ENCODE data around the gene DNAAF5.
A peak's percentile ranks its signal among the peaks of the same experiment; 100 is the strongest.

DNAAF5 gene

DNA sequence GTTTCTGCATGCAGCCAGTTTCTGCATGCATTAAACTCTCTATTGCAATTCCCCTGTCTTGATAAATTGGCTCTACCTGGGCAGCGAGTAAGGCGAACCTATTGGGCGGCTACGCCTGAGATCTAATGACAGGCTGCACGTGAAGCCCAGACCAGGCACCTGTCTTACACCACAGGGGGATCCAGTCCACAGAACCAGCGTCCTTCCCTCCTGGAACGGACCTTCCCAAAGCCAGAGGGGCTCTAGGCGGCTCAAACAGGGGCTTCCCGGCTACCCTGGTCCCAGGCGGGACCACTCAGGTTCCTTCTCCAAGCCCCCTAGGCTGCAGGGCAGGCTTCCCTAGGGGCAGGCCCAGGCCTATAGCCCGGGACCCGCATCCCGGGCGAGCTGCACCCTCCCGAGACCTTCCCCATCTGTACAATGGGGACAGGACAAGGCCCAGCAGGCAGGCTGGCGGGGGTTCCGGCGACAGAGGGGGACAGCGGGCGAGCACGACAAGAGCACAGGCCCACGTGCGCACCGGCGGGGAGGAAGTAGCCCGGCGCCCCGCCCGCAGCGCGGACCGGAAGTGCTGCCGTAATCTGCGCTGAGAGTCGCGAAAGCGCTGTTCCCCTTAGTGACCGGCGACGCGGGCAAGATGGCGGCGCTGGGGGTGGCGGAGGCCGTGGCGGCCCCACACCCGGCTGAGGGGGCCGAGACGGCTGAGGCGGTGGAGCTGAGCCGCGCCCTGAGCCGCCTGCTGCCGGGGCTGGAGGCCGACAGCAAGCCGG lies at the start of gene DNAAF5:
Gene DNAAF5, plus strand, starts transcription at position 616 of the 770 bp plus-strand sequence. Its CDS starts 22 bp downstream, at position 638.
- H3K9ac ChIP-seq: peak within 1 kb of the TSS; percentile 85 to 95 (median 88)
- no peak for TF ChIP-seq Cebpa-rat (IDR thresholded peaks at IDR 0.05)
- H3K27ac ChIP-seq: peak within 1 kb of the TSS; percentile 55 to 94 (median 86)
- H4K20me1 ChIP-seq: peaks cover 0 to 36% (median 13%) of the 10 kb centered on the region in 11 experiments; a peak in 16 of 22 replicates
- H3K4me3 ChIP-seq: peak within 1 kb of the TSS; percentile 88 to 100 (median 96)
- H3K9me3 ChIP-seq (replicated peaks in 1 of 11): peaks cover 19 to 49% (median 41%) of the 10 kb centered on the region in 11 experiments; a peak in 21 of 22 replicates
- peaks cover 19 to 59% (median 53%) of the 10 kb centered on the region in 11 experiments; a peak in 21 of 22 replicates for H3K36me3 ChIP-seq
- peak within 1 kb of the TSS; percentile 85 to 98 (median 96) for H3K4me2 ChIP-seq
- no peaks in the 10 kb centered on the region; a peak in 1 of 22 replicates for H3K27me3 ChIP-seq
- peaks cover 24 to 44% (median 35%) of the 10 kb centered on the region in 10 experiments for H3K4me1 ChIP-seq

DNA sequence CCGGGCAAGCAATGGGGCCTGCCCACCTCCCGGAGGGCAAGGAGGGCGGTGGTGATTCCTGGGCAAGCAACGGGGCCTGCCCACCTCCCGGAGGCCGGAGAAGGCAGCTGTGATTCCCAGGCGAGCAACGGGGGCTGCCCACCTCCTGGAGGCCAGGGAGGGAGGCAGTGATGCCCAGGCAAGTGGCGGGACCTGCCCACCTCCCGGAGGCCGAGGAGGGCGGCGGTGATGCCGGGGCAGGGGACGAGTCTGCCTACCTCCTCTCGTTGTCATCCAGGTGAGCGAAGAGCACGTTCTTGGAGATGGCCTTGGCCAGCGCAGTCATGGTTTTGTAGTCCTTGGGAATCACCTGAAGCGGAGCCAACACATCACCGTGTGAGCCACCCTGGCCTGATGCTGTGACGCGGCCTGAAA lies 49.5 kb upstream of the DNAAF5 start:
- Histone ChIP-seq H3K9me3 (replicated peaks in 1 of 11) (peaks cover 19 to 34% (median 24%) of the 10 kb centered on the region in 11 experiments), H3K4me3 (no peak overlapping the region), H3K36me3 (peaks cover 0 to 32% (median 10%) of the 10 kb centered on the region in 11 experiments; a peak in 16 of 22 replicates), H3K4me2 (peak overlapping the region; percentile 31 to 81 (median 60); a peak in 19 of 22 replicates), H3K27me3 (no peaks in the 10 kb centered on the region), H4K20me1 (no peaks in the 10 kb centered on the region; a peak in 1 of 22 replicates), H3K9ac (peak overlapping the region in 2 of 11 experiments; percentile 11 to 24; a peak in 1 of 22 replicates), H3K4me1 (peaks cover 6 to 25% (median 12%) of the 10 kb centered on the region in 10 experiments; a peak in 18 of 20 replicates), H3K27ac (no peak overlapping the region)
- no peak for TF ChIP-seq Cebpa-rat (IDR thresholded peaks at IDR 0.05)

DNA sequence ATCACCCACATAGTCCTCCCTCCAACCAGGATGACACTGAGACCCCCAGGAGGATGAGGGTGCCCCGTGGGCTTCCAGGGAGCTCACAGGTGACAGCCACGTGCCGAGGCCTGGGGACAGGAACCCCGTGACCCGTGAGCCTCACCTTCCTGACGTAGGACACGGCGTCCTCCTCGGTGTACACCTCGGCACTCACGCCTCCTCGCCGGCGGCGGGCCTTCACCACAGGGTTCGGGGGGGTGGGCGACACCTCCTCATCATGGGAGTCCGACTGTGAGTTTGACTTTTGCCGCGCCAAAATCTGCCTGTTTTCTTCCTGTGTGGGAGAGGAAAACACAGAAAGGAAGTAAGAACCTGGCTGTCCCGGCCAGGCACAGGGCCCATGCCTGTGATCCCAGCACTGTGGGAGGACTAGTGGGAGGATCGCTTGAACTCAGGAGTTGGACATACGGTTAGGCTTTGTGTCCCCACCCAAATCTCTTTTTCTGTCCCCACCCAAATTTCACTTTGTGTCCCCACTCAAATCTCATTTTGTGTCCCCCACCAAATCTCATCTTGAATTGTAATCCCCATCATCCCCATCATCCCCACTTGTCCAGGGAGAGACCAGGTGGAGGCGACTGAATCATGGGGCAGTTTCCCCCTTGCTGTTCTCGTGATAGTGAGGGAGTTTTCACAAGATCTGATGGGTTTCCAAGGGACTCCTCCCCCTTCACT lies 45.9 kb upstream of the DNAAF5 start:
- peaks cover 6 to 19% (median 12%) of the 10 kb centered on the region in 10 experiments; a peak in 18 of 20 replicates for H3K4me1 ChIP-seq
- no peak overlapping the region for H3K4me2 ChIP-seq
- H3K4me3 ChIP-seq: no peak overlapping the region
- TF ChIP-seq Cebpa-rat (IDR thresholded peaks at IDR 0.05): no peak
- peaks cover 6 to 51% (median 30%) of the 10 kb centered on the region in 11 experiments; a peak in 18 of 22 replicates for H3K36me3 ChIP-seq
- H3K27ac ChIP-seq: no peak overlapping the region
- H3K9me3 ChIP-seq (replicated peaks in 1 of 11): peaks cover 48 to 62% (median 55%) of the 10 kb centered on the region in 11 experiments
- no peak overlapping the region for H3K9ac ChIP-seq
- H3K27me3 ChIP-seq: no peaks in the 10 kb centered on the region
- H4K20me1 ChIP-seq: no peaks in the 10 kb centered on the region

DNA sequence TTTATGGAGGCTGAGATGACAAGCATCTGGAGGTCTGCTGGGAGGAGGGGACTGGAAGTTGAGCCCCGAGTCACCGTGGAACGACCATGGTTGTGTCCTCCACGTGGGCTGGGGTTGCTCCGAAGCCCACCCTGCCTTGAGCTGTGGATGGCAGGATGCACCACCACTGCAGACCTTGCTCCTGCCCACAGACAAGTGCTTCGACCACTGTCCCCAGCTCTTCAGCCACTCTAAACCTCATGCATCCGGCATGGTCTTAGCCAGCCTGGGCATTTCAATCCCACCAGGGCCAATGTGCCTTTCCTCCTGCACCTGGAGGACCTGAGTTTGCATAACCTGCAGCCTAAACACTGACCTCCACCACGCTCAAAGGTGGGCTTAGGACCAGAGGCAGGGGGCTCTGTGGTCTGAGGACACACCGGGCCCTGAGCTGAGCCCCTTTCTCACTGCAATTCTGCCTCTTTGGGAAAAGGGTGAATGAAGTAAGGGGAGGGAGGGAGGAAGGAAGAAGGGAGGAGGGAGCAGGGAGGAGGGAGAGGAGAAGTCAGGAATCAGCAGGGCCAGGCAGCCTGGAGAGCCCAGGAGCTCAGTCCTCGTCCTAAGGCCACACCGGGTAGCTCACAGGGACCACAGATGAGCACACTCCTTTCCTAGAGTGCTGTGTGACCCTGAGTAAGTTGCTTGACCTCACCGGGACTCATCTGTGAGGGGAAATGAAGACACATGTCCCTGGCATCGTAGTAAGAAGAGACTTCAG lies 44.8 kb upstream of the DNAAF5 start:
- Histone ChIP-seq H4K20me1 (no peaks in the 10 kb centered on the region), H3K4me2 (no peak overlapping the region), H3K4me3 (no peak overlapping the region), H3K36me3 (peaks cover 6 to 61% (median 32%) of the 10 kb centered on the region in 11 experiments; a peak in 18 of 22 replicates), H3K9ac (no peak overlapping the region), H3K9me3 (replicated peaks in 1 of 11) (peaks cover 60 to 74% (median 66%) of the 10 kb centered on the region in 11 experiments), H3K4me1 (peaks cover 2 to 10% (median 4%) of the 10 kb centered on the region in 10 experiments; a peak in 18 of 20 replicates), H3K27ac (no peak overlapping the region), H3K27me3 (no peaks in the 10 kb centered on the region)
- TF ChIP-seq Cebpa-rat (IDR thresholded peaks at IDR 0.05): no peak

DNA sequence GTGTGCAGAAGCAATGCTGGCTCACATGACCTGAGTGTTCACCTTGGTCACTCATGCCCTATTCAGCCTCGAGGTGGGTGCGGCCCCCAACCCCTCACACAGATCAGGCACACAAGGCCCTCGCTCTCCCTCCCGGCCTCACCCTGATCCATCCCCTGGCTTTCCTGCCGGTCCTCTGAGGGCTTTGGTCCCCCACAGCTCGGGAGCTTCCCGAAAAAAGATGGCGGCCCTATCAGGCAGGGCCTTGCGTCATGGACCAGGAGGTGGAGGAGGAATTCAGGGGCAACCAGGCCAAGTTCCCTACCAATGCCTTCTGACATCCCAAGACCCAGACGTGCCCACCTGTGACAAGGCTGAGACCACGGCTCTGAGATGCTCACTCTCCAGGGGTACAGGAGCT lies 43.7 kb upstream of the DNAAF5 start:
- no peak for TF ChIP-seq Cebpa-rat (IDR thresholded peaks at IDR 0.05)
- Histone ChIP-seq H3K27me3 (no peaks in the 10 kb centered on the region), H4K20me1 (no peaks in the 10 kb centered on the region), H3K4me3 (no peak overlapping the region), H3K4me2 (no peak overlapping the region), H3K9me3 (replicated peaks in 1 of 11) (peaks cover 71 to 84% (median 77%) of the 10 kb centered on the region in 11 experiments), H3K36me3 (peaks cover 6 to 67% (median 31%) of the 10 kb centered on the region in 11 experiments; a peak in 18 of 22 replicates), H3K9ac (no peak overlapping the region), H3K4me1 (peaks cover 0 to 6% (median 0%) of the 10 kb centered on the region in 10 experiments; a peak in 1 of 20 replicates), H3K27ac (no peak overlapping the region)

DNA sequence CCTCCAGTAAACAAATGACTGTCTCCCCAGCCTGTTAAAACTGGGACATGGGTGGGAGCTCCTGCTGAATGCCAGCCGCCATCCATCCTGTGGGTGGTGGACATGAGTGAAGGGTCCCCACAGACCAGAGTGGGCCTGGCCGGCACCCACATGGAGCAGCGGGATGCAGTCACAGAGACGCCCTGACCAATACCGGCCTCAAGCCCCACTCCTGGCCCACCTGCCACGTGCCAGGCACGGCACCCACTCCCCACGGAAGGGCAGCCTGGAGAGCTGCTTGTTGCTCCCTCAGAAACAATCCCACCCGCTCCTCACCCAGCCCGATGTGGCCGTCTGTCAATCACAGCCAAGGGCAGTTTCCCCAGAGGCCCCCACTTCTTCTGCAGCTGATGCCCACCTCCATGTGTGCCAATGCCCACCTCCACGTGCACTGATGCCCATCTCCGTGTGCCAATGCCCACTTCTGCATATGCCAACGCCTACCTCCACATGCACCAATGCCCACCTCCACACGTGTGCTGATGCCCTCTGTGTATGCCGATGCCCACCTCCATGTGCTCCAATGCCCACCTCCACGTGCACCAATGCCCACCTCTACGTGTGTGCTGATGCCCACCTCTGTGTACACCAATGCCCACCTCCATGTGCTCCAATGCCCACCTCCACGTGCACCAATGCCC lies 42.8 kb upstream of the DNAAF5 start:
- Histone ChIP-seq H3K9me3 (replicated peaks in 1 of 11) (peaks cover 79 to 93% (median 86%) of the 10 kb centered on the region in 11 experiments), H3K9ac (no peak overlapping the region), H3K27ac (no peak overlapping the region), H3K36me3 (peaks cover 6 to 63% (median 38%) of the 10 kb centered on the region in 11 experiments; a peak in 18 of 22 replicates), H3K4me1 (no peaks in the 10 kb centered on the region), H4K20me1 (no peaks in the 10 kb centered on the region), H3K27me3 (no peaks in the 10 kb centered on the region), H3K4me2 (no peak overlapping the region), H3K4me3 (no peak overlapping the region)
- no peak for TF ChIP-seq Cebpa-rat (IDR thresholded peaks at IDR 0.05)

DNA sequence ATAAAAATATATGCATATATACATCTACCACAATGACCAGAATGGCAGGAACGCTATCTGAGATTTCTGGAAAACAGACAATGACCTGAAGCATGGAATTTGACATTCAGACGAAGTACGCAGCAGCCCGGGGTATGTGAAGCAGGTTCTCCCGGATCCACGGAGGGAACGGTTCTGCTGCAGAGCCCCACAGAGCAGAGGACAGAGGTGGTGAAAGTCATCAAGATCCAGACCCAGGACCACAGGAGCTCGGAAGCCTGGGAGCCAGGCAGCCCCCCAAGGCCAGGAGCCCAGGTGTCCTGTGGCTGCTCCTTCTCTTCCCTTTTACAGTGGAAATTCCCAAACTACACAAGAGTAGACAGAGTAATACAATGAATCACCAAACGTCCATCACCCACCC lies 42.1 kb upstream of the DNAAF5 start:
- no peak for TF ChIP-seq Cebpa-rat (IDR thresholded peaks at IDR 0.05)
- H3K4me3 ChIP-seq: no peak overlapping the region
- H3K4me1 ChIP-seq: 0 out of 20 replicates have a peak, but pooled peaks cover 0 to under 1% (median 0%) of the 10 kb centered on the region in 10 experiments
- no peak overlapping the region for H3K9ac ChIP-seq
- H3K4me2 ChIP-seq: no peak overlapping the region
- no peaks in the 10 kb centered on the region for H3K27me3 ChIP-seq
- peaks cover 87 to 97% (median 93%) of the 10 kb centered on the region in 11 experiments for H3K9me3 ChIP-seq (replicated peaks in 1 of 11)
- H3K36me3 ChIP-seq: peaks cover 6 to 65% (median 37%) of the 10 kb centered on the region in 11 experiments; a peak in 18 of 22 replicates
- H4K20me1 ChIP-seq: no peaks in the 10 kb centered on the region
- H3K27ac ChIP-seq: no peak overlapping the region

DNA sequence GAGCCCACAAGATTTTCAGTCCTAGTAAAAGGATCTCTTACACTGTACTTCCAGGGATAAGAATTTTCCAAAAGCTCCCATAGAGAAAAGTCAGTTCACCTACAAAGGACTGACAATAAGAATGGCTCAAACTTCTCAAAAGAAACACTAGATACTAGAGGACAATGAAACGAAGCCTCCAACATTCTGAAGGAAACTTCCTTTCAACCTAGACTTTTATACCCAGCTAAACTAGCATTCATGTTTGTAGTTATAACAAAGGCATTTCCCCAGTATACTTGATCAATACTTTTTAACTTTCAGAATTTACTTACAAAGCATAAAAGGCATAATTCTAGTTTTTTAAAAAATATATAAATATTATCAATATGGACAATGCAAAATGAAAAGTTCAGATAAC lies 41.0 kb upstream of the DNAAF5 start:
- Histone ChIP-seq H3K36me3 (peaks cover 4 to 54% (median 33%) of the 10 kb centered on the region in 11 experiments; a peak in 17 of 22 replicates), H3K4me2 (no peak overlapping the region), H3K27ac (no peak overlapping the region), H4K20me1 (no peaks in the 10 kb centered on the region), H3K9me3 (replicated peaks in 1 of 11) (peaks cover 84 to 96% (median 91%) of the 10 kb centered on the region in 11 experiments), H3K4me3 (no peak overlapping the region), H3K27me3 (no peaks in the 10 kb centered on the region), H3K4me1 (peaks cover 0 to 11% (median 8%) of the 10 kb centered on the region in 10 experiments; a peak in 16 of 20 replicates), H3K9ac (no peak overlapping the region)
- TF ChIP-seq Cebpa-rat (IDR thresholded peaks at IDR 0.05): no peak

Data from BLaER1 treated with 17β-estradiol and CSF1 and Interleukin-3, amounts not matched to agents 10 nM and 100 nM (cell line).